HepG2 (cell line): ENCODE measurements around the gene MRPL43. TPM values are rescaled to one million over a fixed set of nuclear protein-coding genes. Genes with fewer than 3 reads are reported as not detected.

Source experiments
- ARNTL ChIP-seq: sonication (generic); formaldehyde crosslinking; IDR thresholded peaks from 2 replicates; pipeline ENCODE4 v1.4.0; 2020; ENCODE audit warnings: mild to moderate bottlenecking, missing genetic modification reagents
- MIER2 ChIP-seq: IDR thresholded peaks from 2 replicates; pipeline ENCODE4 v1.6.1; 2016; ENCODE audit warnings: missing biosample characterization, missing genetic modification reagents
- NFE2 ChIP-seq: sonication (generic); formaldehyde crosslinking; IDR thresholded peaks from 2 replicates; pipeline ENCODE4 v1.4.0; 2020; ENCODE audit warnings: missing genetic modification reagents
- NFIC ChIP-seq: IDR thresholded peaks from 2 replicates; pipeline ENCODE4 v1.6.1; 2012; ENCODE audit warnings: mild to moderate bottlenecking, low read length, inconsistent platforms
- NR1H2 ChIP-seq: sonication (generic); formaldehyde crosslinking; IDR thresholded peaks from 2 replicates; pipeline ENCODE4 v1.8.1; 2022; ENCODE audit warnings: low read depth, missing genetic modification reagents, borderline replicate concordance
- SMAD9 ChIP-seq: sonication (generic); formaldehyde crosslinking; IDR thresholded peaks from 2 replicates; pipeline ENCODE4 v1.5.1; 2020; ENCODE audit warnings: mild to moderate bottlenecking, missing genetic modification reagents
- YY1 ChIP-seq: IDR thresholded peaks from 2 replicates; pipeline ENCODE4 v1.6.1; 2011; ENCODE audit warnings: low read length, low read depth, moderate library complexity, mild to moderate bottlenecking; ENCODE audit not compliant: insufficient read depth, insufficient replicate concordance
- ZNF263 ChIP-seq: sonication (generic); formaldehyde crosslinking; IDR thresholded peaks from 2 replicates; pipeline ENCODE4 v1.4.0; 2020; ENCODE audit warnings: missing genetic modification reagents
- ZNF790 ChIP-seq: sonication (generic); formaldehyde crosslinking; IDR thresholded peaks from 2 replicates; pipeline ENCODE4 v1.8.0; 2022; ENCODE audit warnings: missing genetic modification reagents, mild to moderate bottlenecking, borderline replicate concordance
- polyA plus RNA-seq, 8 experiments: library from polyadenylated mRNA; depleted of rRNA in 3 of 8; stranded (reverse) in 7 of 8; unstranded in 1 of 8; fragments of >200 nt; fragmentation: Illumina TruSeq in 4 of 8; extraction: Trizol in 4 of 8; gene quantifications; 2 replicates each; pipeline versions ENCODE4 v1.2.1 to v1.2.3, GENCODE V29; 2011 to 2016; ENCODE audit warnings: low read depth in 4 of 8, missing spikeins in 1 of 8, mixed read lengths in 1 of 8; ENCODE audit not compliant: insufficient read depth in 1 of 8
- total RNA-seq, 5 experiments: library from RNA; depleted of rRNA; stranded (reverse); fragments of >200 nt; fragmentation: Illumina TruSeq; extraction: Trizol; gene quantifications; 2 replicates each; pipeline ENCODE4 v1.2.3, GENCODE V29; 2016; ENCODE audit warnings: low read depth in 1 of 5
- TF ChIP-seq, protein P1 (sequence below): IDR thresholded peaks from 2 replicates; pipeline ENCODE4 v1.4.0; 2020; ENCODE audit warnings: mild to moderate bottlenecking, missing genetic modification reagents
- TF ChIP-seq, protein P2 (sequence below): sonication (generic); formaldehyde crosslinking; IDR thresholded peaks from 2 replicates; pipeline ENCODE4 v1.9.0; 2021; ENCODE audit warnings: missing genetic modification reagents, mild to moderate bottlenecking, borderline replicate concordance
- TF ChIP-seq, protein P3 (sequence below): sonication (generic); formaldehyde crosslinking; IDR thresholded peaks from 2 replicates; pipeline ENCODE4 v1.5.0; 2020; ENCODE audit warnings: missing genetic modification reagents
- TF ChIP-seq, protein P4 (sequence below): sonication (generic); formaldehyde crosslinking; IDR thresholded peaks from 2 replicates; pipeline ENCODE4 v1.9.0; 2021; ENCODE audit warnings: missing genetic modification reagents, borderline replicate concordance
- TF ChIP-seq, protein P5 (sequence below), 2 experiments: sonication (generic) in 1 of 2; formaldehyde crosslinking in 1 of 2; IDR thresholded peaks; 2 replicates each; pipeline versions ENCODE4 v1.4.0 to v1.6.1; 2018 to 2020; ENCODE audit warnings: missing genetic modification reagents in 2 of 2, borderline replicate concordance in 1 of 2, low read depth in 1 of 2, mild to moderate bottlenecking in 1 of 2, missing biosample characterization in 1 of 2

Gene MRPL43
- total and polyA plus RNA-seq, 2 of the 13 experiments (the other 11 are each of a cell fraction or from before 2014, with no cell fraction given) = 71.0 to 73.7 TPM

DNA sequence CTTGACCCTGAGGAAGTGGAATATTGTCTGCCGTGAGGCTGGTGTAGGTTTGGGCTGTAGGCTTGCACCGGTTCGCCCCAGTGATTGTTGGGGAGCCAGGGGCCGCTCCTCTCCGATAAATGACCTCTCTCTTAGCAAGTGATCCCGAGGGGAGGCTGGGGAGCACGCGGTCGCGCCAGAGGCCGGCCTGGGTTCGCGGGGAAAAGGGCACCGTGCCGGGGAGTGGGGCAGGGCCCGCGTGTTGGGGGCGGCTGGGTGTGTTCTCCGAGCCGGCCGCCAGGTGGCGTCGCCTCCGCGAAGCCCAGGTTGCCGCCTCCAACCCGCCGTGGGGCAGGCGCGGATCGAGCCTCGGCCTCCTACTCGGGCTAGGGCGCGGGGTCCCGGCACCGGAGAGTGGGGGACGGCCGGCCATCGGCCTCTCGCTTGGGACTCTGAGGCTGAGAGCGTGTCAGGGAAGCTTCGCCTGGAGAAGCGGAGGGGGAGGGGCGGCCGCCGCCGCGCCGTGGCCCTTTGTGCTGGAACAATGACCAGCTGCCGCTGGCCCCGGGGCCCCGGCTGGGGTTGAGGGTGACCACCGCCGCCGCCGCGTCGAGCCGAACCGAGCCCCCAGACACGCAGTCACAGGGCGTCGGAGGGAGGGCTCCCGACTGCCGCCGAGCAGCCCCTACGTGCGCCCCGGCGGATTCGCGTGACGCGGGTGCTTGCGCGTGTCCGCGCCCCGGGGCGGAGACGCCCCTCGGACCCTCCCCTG, 11.9 kb upstream of the MRPL43 start (continued):
- TF ChIP-seq, protein P1, sequence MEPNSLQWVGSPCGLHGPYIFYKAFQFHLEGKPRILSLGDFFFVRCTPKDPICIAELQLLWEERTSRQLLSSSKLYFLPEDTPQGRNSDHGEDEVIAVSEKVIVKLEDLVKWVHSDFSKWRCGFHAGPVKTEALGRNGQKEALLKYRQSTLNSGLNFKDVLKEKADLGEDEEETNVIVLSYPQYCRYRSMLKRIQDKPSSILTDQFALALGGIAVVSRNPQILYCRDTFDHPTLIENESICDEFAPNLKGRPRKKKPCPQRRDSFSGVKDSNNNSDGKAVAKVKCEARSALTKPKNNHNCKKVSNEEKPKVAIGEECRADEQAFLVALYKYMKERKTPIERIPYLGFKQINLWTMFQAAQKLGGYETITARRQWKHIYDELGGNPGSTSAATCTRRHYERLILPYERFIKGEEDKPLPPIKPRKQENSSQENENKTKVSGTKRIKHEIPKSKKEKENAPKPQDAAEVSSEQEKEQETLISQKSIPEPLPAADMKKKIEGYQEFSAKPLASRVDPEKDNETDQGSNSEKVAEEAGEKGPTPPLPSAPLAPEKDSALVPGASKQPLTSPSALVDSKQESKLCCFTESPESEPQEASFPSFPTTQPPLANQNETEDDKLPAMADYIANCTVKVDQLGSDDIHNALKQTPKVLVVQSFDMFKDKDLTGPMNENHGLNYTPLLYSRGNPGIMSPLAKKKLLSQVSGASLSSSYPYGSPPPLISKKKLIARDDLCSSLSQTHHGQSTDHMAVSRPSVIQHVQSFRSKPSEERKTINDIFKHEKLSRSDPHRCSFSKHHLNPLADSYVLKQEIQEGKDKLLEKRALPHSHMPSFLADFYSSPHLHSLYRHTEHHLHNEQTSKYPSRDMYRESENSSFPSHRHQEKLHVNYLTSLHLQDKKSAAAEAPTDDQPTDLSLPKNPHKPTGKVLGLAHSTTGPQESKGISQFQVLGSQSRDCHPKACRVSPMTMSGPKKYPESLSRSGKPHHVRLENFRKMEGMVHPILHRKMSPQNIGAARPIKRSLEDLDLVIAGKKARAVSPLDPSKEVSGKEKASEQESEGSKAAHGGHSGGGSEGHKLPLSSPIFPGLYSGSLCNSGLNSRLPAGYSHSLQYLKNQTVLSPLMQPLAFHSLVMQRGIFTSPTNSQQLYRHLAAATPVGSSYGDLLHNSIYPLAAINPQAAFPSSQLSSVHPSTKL (CRISPR knock-in tag) = peak; percentile 63; the same call in 1 of the 2 replicates
- TF ChIP-seq SMAD9 (CRISPR knock-in tag) = no peak
- TF ChIP-seq ZNF790 = 0 out of 2 replicates have a peak, but pooled peaks have one; percentile 14
- TF ChIP-seq, protein P2, sequence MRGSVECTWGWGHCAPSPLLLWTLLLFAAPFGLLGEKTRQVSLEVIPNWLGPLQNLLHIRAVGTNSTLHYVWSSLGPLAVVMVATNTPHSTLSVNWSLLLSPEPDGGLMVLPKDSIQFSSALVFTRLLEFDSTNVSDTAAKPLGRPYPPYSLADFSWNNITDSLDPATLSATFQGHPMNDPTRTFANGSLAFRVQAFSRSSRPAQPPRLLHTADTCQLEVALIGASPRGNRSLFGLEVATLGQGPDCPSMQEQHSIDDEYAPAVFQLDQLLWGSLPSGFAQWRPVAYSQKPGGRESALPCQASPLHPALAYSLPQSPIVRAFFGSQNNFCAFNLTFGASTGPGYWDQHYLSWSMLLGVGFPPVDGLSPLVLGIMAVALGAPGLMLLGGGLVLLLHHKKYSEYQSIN (CRISPR knock-in tag) = no peak
- TF ChIP-seq NR1H2 (CRISPR knock-in tag) = 0 out of 2 replicates have a peak, but pooled peaks have one; percentile 33
- no peak for TF ChIP-seq MIER2 (CRISPR knock-in tag)
- TF ChIP-seq ARNTL (CRISPR knock-in tag) = peak; percentile 79; the same call in 1 of the 2 replicates
- TF ChIP-seq, protein P3, sequence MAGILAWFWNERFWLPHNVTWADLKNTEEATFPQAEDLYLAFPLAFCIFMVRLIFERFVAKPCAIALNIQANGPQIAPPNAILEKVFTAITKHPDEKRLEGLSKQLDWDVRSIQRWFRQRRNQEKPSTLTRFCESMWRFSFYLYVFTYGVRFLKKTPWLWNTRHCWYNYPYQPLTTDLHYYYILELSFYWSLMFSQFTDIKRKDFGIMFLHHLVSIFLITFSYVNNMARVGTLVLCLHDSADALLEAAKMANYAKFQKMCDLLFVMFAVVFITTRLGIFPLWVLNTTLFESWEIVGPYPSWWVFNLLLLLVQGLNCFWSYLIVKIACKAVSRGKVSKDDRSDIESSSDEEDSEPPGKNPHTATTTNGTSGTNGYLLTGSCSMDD = no peak
- no peak for TF ChIP-seq NFE2 (CRISPR knock-in tag)
- TF ChIP-seq, protein P4, sequence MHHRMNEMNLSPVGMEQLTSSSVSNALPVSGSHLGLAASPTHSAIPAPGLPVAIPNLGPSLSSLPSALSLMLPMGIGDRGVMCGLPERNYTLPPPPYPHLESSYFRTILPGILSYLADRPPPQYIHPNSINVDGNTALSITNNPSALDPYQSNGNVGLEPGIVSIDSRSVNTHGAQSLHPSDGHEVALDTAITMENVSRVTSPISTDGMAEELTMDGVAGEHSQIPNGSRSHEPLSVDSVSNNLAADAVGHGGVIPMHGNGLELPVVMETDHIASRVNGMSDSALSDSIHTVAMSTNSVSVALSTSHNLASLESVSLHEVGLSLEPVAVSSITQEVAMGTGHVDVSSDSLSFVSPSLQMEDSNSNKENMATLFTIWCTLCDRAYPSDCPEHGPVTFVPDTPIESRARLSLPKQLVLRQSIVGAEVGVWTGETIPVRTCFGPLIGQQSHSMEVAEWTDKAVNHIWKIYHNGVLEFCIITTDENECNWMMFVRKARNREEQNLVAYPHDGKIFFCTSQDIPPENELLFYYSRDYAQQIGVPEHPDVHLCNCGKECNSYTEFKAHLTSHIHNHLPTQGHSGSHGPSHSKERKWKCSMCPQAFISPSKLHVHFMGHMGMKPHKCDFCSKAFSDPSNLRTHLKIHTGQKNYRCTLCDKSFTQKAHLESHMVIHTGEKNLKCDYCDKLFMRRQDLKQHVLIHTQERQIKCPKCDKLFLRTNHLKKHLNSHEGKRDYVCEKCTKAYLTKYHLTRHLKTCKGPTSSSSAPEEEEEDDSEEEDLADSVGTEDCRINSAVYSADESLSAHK (CRISPR knock-in tag) = no peak
- TF ChIP-seq, protein P5, sequence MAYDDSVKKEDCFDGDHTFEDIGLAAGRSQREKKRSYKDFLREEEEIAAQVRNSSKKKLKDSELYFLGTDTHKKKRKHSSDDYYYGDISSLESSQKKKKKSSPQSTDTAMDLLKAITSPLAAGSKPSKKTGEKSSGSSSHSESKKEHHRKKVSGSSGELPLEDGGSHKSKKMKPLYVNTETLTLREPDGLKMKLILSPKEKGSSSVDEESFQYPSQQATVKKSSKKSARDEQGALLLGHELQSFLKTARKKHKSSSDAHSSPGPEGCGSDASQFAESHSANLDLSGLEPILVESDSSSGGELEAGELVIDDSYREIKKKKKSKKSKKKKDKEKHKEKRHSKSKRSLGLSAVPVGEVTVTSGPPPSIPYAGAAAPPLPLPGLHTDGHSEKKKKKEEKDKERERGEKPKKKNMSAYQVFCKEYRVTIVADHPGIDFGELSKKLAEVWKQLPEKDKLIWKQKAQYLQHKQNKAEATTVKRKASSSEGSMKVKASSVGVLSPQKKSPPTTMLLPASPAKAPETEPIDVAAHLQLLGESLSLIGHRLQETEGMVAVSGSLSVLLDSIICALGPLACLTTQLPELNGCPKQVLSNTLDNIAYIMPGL (CRISPR knock-in tag; IDR thresholded peaks at IDR 0.05; ENCODE audit: borderline replicate concordance in 1 of 2, low read depth in 1 of 2) = peak; percentile 98 to 100
- no peak for TF ChIP-seq NFIC
- peak; percentile 63; the same call in 1 of the 2 replicates for TF ChIP-seq ZNF263
- TF ChIP-seq YY1 = peak; percentile 66
